ENCODE data around the gene RAPGEF1. TPM values are rescaled to one million over a fixed set of nuclear protein-coding genes. Genes with fewer than 3 reads are reported as not detected.

The RAPGEF1 gene
- total and polyA plus RNA-seq, 9 of the 15 experiments (the other 6 are each of a cell fraction or from before 2014, with no cell fraction given), result 0.06 to 44.1 (median 19.9) TPM

DNA sequence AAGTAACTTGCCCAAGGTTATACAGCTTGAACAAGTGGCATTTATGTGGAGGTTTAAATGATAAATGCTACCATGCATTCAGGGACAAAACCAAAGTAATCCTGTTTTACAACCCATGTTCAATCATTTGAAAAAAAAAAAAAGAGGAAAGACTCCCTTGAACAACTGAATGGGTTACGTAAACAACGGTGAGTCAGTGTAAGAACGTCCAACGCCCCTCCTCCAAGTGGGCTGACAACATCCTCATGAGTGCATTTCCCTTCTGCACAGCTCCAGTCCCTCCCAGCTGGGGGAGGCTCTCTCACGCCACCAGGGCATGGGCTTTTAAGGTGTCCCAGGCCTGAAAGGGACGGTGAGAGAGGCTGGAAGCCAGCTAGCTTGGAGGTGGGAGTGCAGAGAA is 104.6 kb downstream of the RAPGEF1 start:
- Histone ChIP-seq H3K27ac (ENCODE audit: extremely low read depth, low read depth, low read length) (peak overlapping the region; percentile 84), H3K27me3 (ENCODE audit: control insufficient read depth in 2 of 2, insufficient read depth in 2 of 2, low read length in 2 of 2) (no peaks in the 10 kb centered on the region), H3K4me3 (no peak overlapping the region), H3K9me3 (replicated peaks; ENCODE audit: control insufficient read depth, insufficient read depth, low read depth, low read length) (no peaks in the 10 kb centered on the region), H3K4me2 (ENCODE audit: insufficient read depth, low read length) (peak overlapping the region; percentile 59), H2AFZ (ENCODE audit: low read depth, low read length) (peak overlapping the region; percentile 28; the same call in 1 of the 2 replicates), H3K9ac (ENCODE audit: insufficient read depth in 1 of 2, low read depth in 2 of 2, low read length in 2 of 2) (peak overlapping the region; percentile 46 to 49; a peak in 3 of 4 replicates), H3K4me1 (replicated peaks in 1 of 2; ENCODE audit: control insufficient read depth in 2 of 2, insufficient read depth in 2 of 2, low read length in 2 of 2) (peaks cover 24 to 27% of the 10 kb centered on the region in 2 experiments), H3K9me1 (ENCODE audit: control insufficient read depth, insufficient read depth, low read length) (no peaks in the 10 kb centered on the region), H4K20me1 (replicated peaks; ENCODE audit: control insufficient read depth, insufficient read depth, low read length) (no peaks in the 10 kb centered on the region), H3K79me2 (ENCODE audit: control insufficient read depth, insufficient read depth, low read length) (no peaks in the 10 kb centered on the region), H3K36me3 (ENCODE audit: control insufficient read depth, insufficient read depth, low read length) (peaks cover 26% of the 10 kb centered on the region; the same call in 2 of the 3 replicates)
- no TSS peak for BruUV-seq (replicated peaks)
- DNase-seq (ENCODE audit: extremely low read depth in 1 of 4, low spot score in 3 of 4) (peak; percentile 85 to 93 (median 88)), ATAC-seq (peak; percentile 99), FAIRE-seq (peak; percentile 98)
- in situ Hi-C loops (cut with MboI) (no loop called here), intact Hi-C loops (cut with micrococcal nuclease) (no loop called here)
- ChIA-PET CTCF (ENCODE audit: low intra/inter-chr PET ratio) (interaction anchor here (0.6 to 2.7 kb wide), 2 partner anchors 32 to 105 kb away, joined by 3 to 11 read pairs; partner anchors contain the start of gene RAPGEF1), POLR2A (interaction anchor here (0.7 to 1.1 kb wide), 4 partner anchors 12 to 112 kb away, joined by 3 to 7 read pairs (median 3); no protein-coding TSS in a partner anchor)
- WGBS (ENCODE audit: insufficient coverage, low coverage, missing lambda C conversion rate), result 4% methylated on average over 6 of the region's 6 CpGs
- TF ChIP-seq RCOR1 (IDR thresholded peaks at IDR 0.05; ENCODE audit: borderline replicate concordance in 1 of 2, low read depth in 2 of 2, low read length in 2 of 2) (peak in 1 of 2 experiments; percentile 69; a peak in 2 of 4 replicates), TCF7L2 (IDR thresholded peaks at IDR 0.05; ENCODE audit: low read depth, low read length) (no peak), U2AF2 (optimal IDR thresholded peaks at IDR 0.05; ENCODE audit: low read depth, low read length) (no peak), SRSF9 (IDR thresholded peaks at IDR 0.05; ENCODE audit: borderline replicate concordance, low read depth, low read length) (no peak), ZNF583 (CRISPR knock-in tag; IDR thresholded peaks at IDR 0.05) (no peak), FUS (optimal IDR thresholded peaks at IDR 0.05; ENCODE audit: low read depth, low read length) (no peak), HSF4 (CRISPR knock-in tag; IDR thresholded peaks at IDR 0.05; ENCODE audit: borderline replicate concordance) (no peak), SMARCE1 (IDR thresholded peaks at IDR 0.05) (0 out of 2 replicates have a peak, but pooled peaks have one; percentile 45), PRPF4 (IDR thresholded peaks at IDR 0.05; ENCODE audit: insufficient read depth, low read depth, low read length, poor library complexity, severe bottlenecking) (no peak), SAFB (IDR thresholded peaks at IDR 0.05; ENCODE audit: borderline replicate concordance, low read depth, low read length) (no peak)
- TF ChIP-seq, protein P1, sequence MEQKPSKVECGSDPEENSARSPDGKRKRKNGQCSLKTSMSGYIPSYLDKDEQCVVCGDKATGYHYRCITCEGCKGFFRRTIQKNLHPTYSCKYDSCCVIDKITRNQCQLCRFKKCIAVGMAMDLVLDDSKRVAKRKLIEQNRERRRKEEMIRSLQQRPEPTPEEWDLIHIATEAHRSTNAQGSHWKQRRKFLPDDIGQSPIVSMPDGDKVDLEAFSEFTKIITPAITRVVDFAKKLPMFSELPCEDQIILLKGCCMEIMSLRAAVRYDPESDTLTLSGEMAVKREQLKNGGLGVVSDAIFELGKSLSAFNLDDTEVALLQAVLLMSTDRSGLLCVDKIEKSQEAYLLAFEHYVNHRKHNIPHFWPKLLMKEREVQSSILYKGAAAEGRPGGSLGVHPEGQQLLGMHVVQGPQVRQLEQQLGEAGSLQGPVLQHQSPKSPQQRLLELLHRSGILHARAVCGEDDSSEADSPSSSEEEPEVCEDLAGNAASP (IDR thresholded peaks at IDR 0.05), result no peak
- TF ChIP-seq, protein P2, sequence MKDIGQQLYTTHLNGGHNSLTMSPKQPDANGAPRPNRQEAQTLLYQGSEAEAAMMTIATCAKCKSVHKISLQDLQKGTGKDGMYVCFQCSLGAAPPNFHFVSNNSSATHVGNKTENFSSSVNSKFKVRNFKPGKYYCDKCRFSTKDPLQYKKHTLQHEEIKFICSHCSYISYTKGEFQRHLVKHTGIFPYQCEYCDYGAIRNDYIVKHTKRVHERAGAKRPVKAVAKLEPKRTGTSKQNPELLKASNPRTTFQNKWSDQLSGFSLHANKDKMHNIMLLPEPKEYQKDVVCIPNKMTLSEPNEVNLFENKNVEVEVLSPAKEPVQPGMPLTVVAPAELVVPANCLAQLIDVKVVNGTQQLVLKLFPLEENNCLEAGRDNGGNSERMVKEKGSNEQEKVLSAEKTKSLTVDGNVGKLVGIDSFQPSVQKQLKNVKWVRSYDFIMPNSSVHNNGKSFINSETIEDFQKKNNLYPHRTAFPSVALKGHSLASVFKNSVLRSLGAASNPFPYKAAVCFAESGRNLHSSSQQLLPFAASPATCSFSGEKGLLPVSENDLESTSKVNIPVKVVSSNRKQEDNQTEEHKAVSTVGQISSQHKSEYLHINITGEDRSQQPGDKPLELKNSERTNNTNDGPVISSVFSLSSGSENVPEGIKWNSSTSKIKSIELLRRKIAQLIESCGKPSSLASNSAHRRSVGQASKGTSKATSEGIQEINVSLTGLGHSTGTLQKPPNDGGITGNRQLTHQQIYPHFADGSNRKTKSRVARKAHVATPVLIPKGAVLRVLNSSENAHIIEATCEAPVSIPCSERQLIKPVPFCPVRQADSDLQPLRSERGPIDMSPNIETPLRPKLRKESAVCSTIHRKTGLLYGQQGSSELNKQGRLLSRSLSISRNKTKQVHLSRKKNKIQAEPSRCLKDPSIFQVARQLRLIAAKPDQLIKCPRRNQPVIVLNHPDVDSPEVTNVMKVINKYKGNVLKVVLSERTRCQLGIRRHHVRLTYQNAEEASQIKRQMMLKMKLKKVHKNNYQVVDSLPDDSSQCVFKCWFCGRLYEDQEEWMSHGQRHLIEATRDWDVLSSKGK (CRISPR knock-in tag; IDR thresholded peaks at IDR 0.05), result no peak
- TF ChIP-seq, protein P3, sequence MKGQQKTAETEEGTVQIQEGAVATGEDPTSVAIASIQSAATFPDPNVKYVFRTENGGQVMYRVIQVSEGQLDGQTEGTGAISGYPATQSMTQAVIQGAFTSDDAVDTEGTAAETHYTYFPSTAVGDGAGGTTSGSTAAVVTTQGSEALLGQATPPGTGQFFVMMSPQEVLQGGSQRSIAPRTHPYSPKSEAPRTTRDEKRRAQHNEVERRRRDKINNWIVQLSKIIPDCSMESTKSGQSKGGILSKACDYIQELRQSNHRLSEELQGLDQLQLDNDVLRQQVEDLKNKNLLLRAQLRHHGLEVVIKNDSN (CRISPR knock-in tag; IDR thresholded peaks at IDR 0.05), result no peak
- TF ChIP-seq, protein P4, sequence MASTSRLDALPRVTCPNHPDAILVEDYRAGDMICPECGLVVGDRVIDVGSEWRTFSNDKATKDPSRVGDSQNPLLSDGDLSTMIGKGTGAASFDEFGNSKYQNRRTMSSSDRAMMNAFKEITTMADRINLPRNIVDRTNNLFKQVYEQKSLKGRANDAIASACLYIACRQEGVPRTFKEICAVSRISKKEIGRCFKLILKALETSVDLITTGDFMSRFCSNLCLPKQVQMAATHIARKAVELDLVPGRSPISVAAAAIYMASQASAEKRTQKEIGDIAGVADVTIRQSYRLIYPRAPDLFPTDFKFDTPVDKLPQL (IDR thresholded peaks at IDR 0.05; ENCODE audit: extremely low read depth, insufficient read length), result no peak
